ENCODE results near the gene ARHGAP5.

Gene ARHGAP5

GRCh38 chr14:32185097-32185496 lies 108.0 kb downstream of the ARHGAP5 start:
- no peak for DNase-seq (ENCODE audit: low read depth)

- no peak for DNase-seq (ENCODE audit: low read depth)
Observed at GRCh38 chr14:32186248-32186647, 109.1 kb downstream of the ARHGAP5 start.

- DNase-seq (ENCODE audit: low read depth): no peak
Observed at GRCh38 chr14:32189811-32190210, 112.7 kb downstream of the ARHGAP5 start.

- DNase-seq (ENCODE audit: low read depth): no peak
Observed at GRCh38 chr14:32190673-32191072, 113.6 kb downstream of the ARHGAP5 start.

GRCh38 chr14:32192712-32193373 lies 115.7 kb downstream of the ARHGAP5 start:
- no peak for DNase-seq (ENCODE audit: low read depth)

- DNase-seq (ENCODE audit: low read depth): no peak
Observed at GRCh38 chr14:32193532-32193931, 116.4 kb downstream of the ARHGAP5 start.

- no peak for DNase-seq (ENCODE audit: low read depth)
Observed at GRCh38 chr14:32195636-32196035, 118.5 kb downstream of the ARHGAP5 start.

- DNase-seq (ENCODE audit: low read depth): no peak
Observed at GRCh38 chr14:32197919-32198318, 120.8 kb downstream of the ARHGAP5 start.

GRCh38 chr14:32200368-32201192 lies 123.5 kb downstream of the ARHGAP5 start:
- DNase-seq (ENCODE audit: low read depth): no peak

GRCh38 chr14:32201193-32201815 lies 124.2 kb downstream of the ARHGAP5 start:
- peak; percentile 46 for DNase-seq (ENCODE audit: low read depth)

GRCh38 chr14:32201816-32202490 lies 124.8 kb downstream of the ARHGAP5 start, which contains the start of gene RNU6-7:
TSS of gene RNU6-7 (plus strand) at chr14:32202045.
- DNase-seq (ENCODE audit: low read depth): no peak

- no peak for DNase-seq (ENCODE audit: low read depth)
Observed at GRCh38 chr14:32202491-32202997, 125.4 kb downstream of the ARHGAP5 start.

- peak; percentile 81 for DNase-seq (ENCODE audit: low read depth)
Observed at GRCh38 chr14:32202998-32203882, 126.1 kb downstream of the ARHGAP5 start, which contains the start of gene RNU6-8. TSS of gene RNU6-8 (minus strand) at chr14:32203269.

GRCh38 chr14:32203928-32204357 lies 126.8 kb downstream of the ARHGAP5 start:
- no peak for DNase-seq (ENCODE audit: low read depth)

- DNase-seq (ENCODE audit: low read depth): no peak
Observed at GRCh38 chr14:32205554-32205953, 128.4 kb downstream of the ARHGAP5 start.

GRCh38 chr14:32205984-32206383 lies 128.9 kb downstream of the ARHGAP5 start:
- no peak for DNase-seq (ENCODE audit: low read depth)

GRCh38 chr14:32206552-32206951 lies 129.4 kb downstream of the ARHGAP5 start:
- no peak for DNase-seq (ENCODE audit: low read depth)

- no peak for DNase-seq (ENCODE audit: low read depth)
Observed at GRCh38 chr14:32208490-32208889, 131.4 kb downstream of the ARHGAP5 start.

Measured in T follicular helper cell (primary cell).